ENCODE data around the gene IAH1.

IAH1 gene

DNA sequence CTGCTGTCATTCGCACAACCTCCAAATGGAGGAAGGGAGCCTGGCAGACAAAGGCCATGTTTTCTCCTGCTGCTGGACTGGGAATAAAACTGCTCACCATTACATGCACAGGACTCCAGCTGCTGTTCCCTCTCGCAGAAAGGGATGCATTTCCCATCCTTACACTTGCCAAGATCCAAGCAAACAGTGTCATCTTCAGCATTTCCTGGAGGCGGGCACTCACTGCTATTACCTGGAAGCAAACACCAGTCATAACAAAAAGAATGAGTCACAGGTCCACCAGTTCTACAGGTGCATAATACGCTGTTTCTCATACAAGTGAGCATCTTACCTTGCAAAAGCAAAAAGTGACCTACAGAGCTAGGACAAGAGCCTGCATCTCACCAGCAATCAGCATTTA is 22.7 kb downstream of the IAH1 start:
- TF ChIP-seq, protein P1, sequence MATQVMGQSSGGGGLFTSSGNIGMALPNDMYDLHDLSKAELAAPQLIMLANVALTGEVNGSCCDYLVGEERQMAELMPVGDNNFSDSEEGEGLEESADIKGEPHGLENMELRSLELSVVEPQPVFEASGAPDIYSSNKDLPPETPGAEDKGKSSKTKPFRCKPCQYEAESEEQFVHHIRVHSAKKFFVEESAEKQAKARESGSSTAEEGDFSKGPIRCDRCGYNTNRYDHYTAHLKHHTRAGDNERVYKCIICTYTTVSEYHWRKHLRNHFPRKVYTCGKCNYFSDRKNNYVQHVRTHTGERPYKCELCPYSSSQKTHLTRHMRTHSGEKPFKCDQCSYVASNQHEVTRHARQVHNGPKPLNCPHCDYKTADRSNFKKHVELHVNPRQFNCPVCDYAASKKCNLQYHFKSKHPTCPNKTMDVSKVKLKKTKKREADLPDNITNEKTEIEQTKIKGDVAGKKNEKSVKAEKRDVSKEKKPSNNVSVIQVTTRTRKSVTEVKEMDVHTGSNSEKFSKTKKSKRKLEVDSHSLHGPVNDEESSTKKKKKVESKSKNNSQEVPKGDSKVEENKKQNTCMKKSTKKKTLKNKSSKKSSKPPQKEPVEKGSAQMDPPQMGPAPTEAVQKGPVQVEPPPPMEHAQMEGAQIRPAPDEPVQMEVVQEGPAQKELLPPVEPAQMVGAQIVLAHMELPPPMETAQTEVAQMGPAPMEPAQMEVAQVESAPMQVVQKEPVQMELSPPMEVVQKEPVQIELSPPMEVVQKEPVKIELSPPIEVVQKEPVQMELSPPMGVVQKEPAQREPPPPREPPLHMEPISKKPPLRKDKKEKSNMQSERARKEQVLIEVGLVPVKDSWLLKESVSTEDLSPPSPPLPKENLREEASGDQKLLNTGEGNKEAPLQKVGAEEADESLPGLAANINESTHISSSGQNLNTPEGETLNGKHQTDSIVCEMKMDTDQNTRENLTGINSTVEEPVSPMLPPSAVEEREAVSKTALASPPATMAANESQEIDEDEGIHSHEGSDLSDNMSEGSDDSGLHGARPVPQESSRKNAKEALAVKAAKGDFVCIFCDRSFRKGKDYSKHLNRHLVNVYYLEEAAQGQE (IDR thresholded peaks at IDR 0.05; ENCODE audit: low read depth), result no peak
- no peak for TF ChIP-seq TAF1 (IDR thresholded peaks at IDR 0.05; ENCODE audit: low read depth)

DNA sequence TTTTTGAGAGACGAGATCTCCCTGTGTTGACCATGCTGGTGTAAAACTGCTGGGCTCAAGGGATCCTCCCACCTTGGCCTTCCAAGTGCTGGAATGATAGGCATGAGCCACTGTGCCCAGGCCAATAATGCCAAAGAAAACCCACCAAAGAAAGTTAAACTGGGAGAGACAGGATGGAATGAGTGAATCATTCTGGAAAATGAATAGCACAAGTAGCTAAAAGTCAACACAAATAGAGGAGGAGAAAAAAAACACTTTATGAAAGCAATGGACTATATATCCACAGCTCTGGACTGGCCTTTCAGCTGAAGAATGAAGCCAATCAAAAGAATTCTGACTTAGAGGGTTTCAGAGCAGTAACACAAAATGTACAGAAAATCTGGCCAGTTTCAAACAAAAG is 23.9 kb downstream of the IAH1 start:
- TF ChIP-seq, protein P2, sequence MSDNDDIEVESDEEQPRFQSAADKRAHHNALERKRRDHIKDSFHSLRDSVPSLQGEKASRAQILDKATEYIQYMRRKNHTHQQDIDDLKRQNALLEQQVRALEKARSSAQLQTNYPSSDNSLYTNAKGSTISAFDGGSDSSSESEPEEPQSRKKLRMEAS (IDR thresholded peaks at IDR 0.05), result no peak
- TF ChIP-seq EGR1 (IDR thresholded peaks at IDR 0.05), result no peak
- TF ChIP-seq TEAD4 (IDR thresholded peaks at IDR 0.05), result no peak
- no peak for TF ChIP-seq RAD21 (IDR thresholded peaks at IDR 0.05; ENCODE audit: low read depth)

DNA sequence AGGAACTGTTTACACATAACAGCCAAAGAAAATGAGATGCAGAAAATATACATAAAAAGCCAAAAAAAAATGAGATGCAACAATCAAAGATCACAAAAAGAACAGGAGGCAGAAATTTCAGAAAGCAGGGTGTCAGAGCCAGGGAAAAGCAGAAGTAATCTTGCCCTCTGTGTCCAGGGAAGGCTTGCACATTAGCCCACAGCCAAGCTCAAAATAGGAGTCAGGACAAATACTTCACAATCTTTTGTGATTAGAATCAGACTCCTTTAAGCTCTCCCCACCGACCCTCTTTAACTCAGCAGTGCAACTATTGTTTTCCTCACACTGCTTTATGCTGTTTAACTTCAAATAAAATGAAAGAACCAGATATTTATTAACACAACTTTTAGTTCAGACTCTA is 34.6 kb downstream of the IAH1 start:
- no peak for TF ChIP-seq EP300 (IDR thresholded peaks at IDR 0.05; ENCODE audit: borderline replicate concordance)
- no peak for TF ChIP-seq YY1 (IDR thresholded peaks at IDR 0.05; ENCODE audit: low read depth)
- no peak for TF ChIP-seq TAF1 (IDR thresholded peaks at IDR 0.05; ENCODE audit: low read depth)
- no peak for TF ChIP-seq CREB1 (IDR thresholded peaks at IDR 0.05; ENCODE audit: low read depth)
- no peak for TF ChIP-seq ZBTB7A (IDR thresholded peaks at IDR 0.05; ENCODE audit: low read depth)
- no peak for TF ChIP-seq TCF12 (IDR thresholded peaks at IDR 0.05; ENCODE audit: low read depth)
- no peak for TF ChIP-seq FOXM1 (IDR thresholded peaks at IDR 0.05; ENCODE audit: borderline replicate concordance, low read depth)
- TF ChIP-seq, protein P2 (IDR thresholded peaks at IDR 0.05), result no peak
- TF ChIP-seq, protein P1 (IDR thresholded peaks at IDR 0.05; ENCODE audit: low read depth), result no peak
- TF ChIP-seq CEBPB (IDR thresholded peaks at IDR 0.05), result no peak
- TF ChIP-seq, protein P3, sequence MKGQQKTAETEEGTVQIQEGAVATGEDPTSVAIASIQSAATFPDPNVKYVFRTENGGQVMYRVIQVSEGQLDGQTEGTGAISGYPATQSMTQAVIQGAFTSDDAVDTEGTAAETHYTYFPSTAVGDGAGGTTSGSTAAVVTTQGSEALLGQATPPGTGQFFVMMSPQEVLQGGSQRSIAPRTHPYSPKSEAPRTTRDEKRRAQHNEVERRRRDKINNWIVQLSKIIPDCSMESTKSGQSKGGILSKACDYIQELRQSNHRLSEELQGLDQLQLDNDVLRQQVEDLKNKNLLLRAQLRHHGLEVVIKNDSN (IDR thresholded peaks at IDR 0.05), result no peak
- TF ChIP-seq NFIC (IDR thresholded peaks at IDR 0.05), result no peak
- TF ChIP-seq TEAD4 (IDR thresholded peaks at IDR 0.05), result no peak
- TF ChIP-seq RAD21 (IDR thresholded peaks at IDR 0.05; ENCODE audit: low read depth), result no peak

DNA sequence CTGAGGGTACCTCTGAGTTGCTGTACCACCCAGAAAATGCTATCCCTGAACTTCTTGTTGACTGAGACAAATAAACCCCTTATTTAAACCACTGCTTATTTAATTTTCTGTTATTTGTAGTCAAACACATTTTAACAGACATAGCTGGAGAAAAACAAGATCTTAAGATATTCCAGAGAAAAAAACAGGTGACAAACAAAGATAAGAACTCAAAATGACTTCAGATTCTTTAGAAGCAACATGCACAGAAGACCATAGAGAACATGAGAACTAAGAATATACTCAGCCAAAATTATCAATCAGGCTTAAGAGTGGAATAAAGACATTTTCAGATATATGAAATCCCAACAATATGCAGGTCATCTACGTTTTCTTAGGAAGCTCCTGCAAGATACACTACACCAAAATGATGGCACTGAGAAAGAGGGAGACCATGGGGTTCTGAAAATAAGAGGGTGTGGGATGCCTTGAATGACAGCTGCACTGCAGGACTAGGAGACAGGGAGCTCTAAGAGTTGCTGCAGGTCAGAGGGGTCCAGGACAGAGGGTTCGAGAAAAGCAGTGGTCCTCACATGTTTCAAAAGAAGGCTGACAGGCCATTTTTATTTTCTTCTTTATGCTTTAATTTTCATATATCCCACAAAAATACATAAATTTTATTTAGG is 42.9 kb downstream of the IAH1 start:
- TF ChIP-seq ZBTB7A (IDR thresholded peaks at IDR 0.05; ENCODE audit: low read depth) (no peak), RAD21 (IDR thresholded peaks at IDR 0.05; ENCODE audit: low read depth) (no peak), EP300 (IDR thresholded peaks at IDR 0.05; ENCODE audit: borderline replicate concordance) (no peak), CREB1 (IDR thresholded peaks at IDR 0.05; ENCODE audit: low read depth) (no peak), FOXM1 (IDR thresholded peaks at IDR 0.05; ENCODE audit: borderline replicate concordance, low read depth) (no peak), EGR1 (IDR thresholded peaks at IDR 0.05) (no peak), CEBPB (IDR thresholded peaks at IDR 0.05) (no peak), TAF1 (IDR thresholded peaks at IDR 0.05; ENCODE audit: low read depth) (no peak), TEAD4 (IDR thresholded peaks at IDR 0.05) (no peak), TCF12 (IDR thresholded peaks at IDR 0.05; ENCODE audit: low read depth) (no peak)
- TF ChIP-seq, protein P1 (IDR thresholded peaks at IDR 0.05; ENCODE audit: low read depth), result no peak
- TF ChIP-seq, protein P3 (IDR thresholded peaks at IDR 0.05), result no peak
- TF ChIP-seq, protein P2 (IDR thresholded peaks at IDR 0.05), result no peak

DNA sequence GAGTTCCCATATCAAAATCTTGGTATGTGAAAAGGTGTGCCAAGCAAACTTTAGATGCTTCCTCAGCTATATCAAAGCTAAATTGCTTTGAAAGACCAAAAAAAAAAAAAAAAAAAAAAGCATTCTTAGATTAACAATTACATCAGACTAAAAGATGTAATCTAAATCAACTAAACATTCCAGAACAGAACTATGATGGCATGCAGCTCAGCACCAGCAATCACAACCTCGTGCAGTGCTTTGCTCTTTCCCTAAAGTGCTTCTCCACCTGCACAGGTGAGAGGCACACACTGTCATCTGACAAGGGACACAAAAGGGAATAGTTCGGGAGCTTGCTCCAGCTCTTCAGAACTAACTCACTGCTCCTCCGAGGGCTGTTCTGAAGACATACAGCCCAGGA is 43.8 kb downstream of the IAH1 start:
- TF ChIP-seq EP300 (IDR thresholded peaks at IDR 0.05; ENCODE audit: borderline replicate concordance), result no peak
- TF ChIP-seq NFIC (IDR thresholded peaks at IDR 0.05), result no peak
- TF ChIP-seq, protein P3 (IDR thresholded peaks at IDR 0.05), result no peak
- TF ChIP-seq CEBPB (IDR thresholded peaks at IDR 0.05), result no peak
- TF ChIP-seq TCF12 (IDR thresholded peaks at IDR 0.05; ENCODE audit: low read depth), result no peak
- TF ChIP-seq FOXM1 (IDR thresholded peaks at IDR 0.05; ENCODE audit: borderline replicate concordance, low read depth), result no peak
- no peak for TF ChIP-seq YY1 (IDR thresholded peaks at IDR 0.05; ENCODE audit: low read depth)
- TF ChIP-seq TAF1 (IDR thresholded peaks at IDR 0.05; ENCODE audit: low read depth), result no peak
- no peak for TF ChIP-seq TEAD4 (IDR thresholded peaks at IDR 0.05)

Measured in Ishikawa (cell line).